GM18520 (cell line): ENCODE measurements around the gene ANKRD24.
"Not testable (repeated sequence)": the region's sequence is repeated elsewhere in the genome, so short reads cannot be mapped to it uniquely, and the experiment has no call there.

Experiments
- ATAC-seq: cut with Tn5 transposase; IDR thresholded peaks from one replicate; pipeline ENCODE4 v1.9.1; 2021; ENCODE audit not compliant: unreplicated experiment

ANKRD24 gene

DNA sequence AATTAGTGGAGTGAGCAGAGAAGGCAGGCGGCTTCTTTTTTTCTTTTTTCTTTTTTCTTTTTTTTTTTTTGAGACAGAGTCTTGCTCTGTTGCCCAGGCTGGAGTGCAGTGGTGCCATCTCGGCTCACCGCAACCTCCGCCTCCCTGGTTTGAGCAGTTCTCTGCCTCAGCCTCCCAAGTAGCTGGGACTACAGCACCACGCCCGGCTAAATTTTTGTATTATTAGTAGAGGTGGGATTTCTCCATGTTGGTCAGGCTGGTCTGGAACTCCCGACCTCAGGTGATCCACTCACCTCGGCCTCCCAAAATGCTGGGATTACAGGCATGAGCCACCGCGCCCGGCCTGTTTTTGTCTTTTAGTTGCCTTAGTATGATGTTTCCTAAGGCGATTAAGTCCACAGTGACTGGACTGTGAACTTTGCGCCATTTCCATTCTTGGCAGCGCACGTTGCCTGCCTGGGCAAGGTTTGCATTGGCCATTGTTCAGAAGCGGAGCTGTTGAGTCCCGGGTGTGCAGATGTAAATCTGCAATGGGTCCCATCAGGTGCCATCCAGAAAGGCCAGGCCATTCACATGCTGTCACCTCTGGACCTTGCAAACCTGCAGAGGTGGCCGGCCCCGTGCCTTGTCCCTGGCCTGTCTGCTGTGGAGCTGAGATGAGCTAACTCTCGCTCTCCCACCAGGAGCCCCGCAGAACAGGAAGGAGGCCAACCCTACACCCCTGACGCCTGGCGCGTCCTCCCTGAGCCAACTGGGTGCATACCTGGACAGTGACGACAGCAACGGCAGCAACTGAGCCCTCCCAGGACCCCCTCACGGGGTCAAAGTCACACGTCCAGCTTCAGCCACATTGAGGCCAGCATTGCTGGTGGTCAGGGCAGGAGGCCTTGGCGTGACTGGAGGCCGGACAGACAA, 85.7 kb downstream of the ANKRD24 start:
- no peak for ATAC-seq

GRCh38 chr19:4268816-4269430, 86.4 kb downstream of the ANKRD24 start:
- ATAC-seq: no peak

GRCh38 chr19:4272894-4273293, 90.4 kb downstream of the ANKRD24 start:
- ATAC-seq: no peak

GRCh38 chr19:4274321-4274686, 91.8 kb downstream of the ANKRD24 start:
- not testable (repeated sequence) for ATAC-seq
